ENCODE measurements around the gene CRYM.

The CRYM gene

GRCh38 chr16:21242756-21243155 lies 35.3 kb downstream of the CRYM start:
- H3K79me1 ChIP-seq (replicated peaks; ENCODE audit: low read length, poor library complexity, severe bottlenecking), result no peaks in the 10 kb centered on the region
- H4K8ac ChIP-seq (ENCODE audit: low read length), result no peak overlapping the region
- H3K4me3 ChIP-seq (ENCODE audit: insufficient read depth in 1 of 2, low read depth in 1 of 2, low read length in 2 of 2), result no peak overlapping the region
- no peak overlapping the region for H3K4me2 ChIP-seq (ENCODE audit: low read length, poor library complexity, severe bottlenecking)
- H3K4ac ChIP-seq (ENCODE audit: low read depth in 1 of 2, low read length in 2 of 2), result no peak overlapping the region
- no peaks in the 10 kb centered on the region for H3K9me3 ChIP-seq (ENCODE audit: control insufficient read depth, low read length)
- no peak overlapping the region for H2AFZ ChIP-seq (ENCODE audit: low read depth, low read length)
- H3K36me3 ChIP-seq (ENCODE audit: control insufficient read depth in 1 of 2, insufficient read depth in 2 of 2, low read depth in 1 of 2, low read length in 2 of 2), result no peaks in the 10 kb centered on the region
- H4K91ac ChIP-seq (ENCODE audit: low read length), result no peak overlapping the region
- H3K27me3 ChIP-seq (ENCODE audit: control insufficient read depth in 1 of 2, insufficient read depth in 1 of 2, low read length in 2 of 2), result no peaks in the 10 kb centered on the region
- no peak overlapping the region for H3K23ac ChIP-seq (ENCODE audit: low read length in 2 of 2)
- no peak overlapping the region for H3K18ac ChIP-seq (ENCODE audit: low read depth in 1 of 2, low read length in 2 of 2)
- WGBS, result no CpG with 5 or more reads among the region's 2 CpGs
- no peak overlapping the region for H3K9ac ChIP-seq (ENCODE audit: low read length)
- H2BK120ac ChIP-seq (ENCODE audit: low read depth, low read length), result no peak overlapping the region
- no peak overlapping the region for H2AK5ac ChIP-seq (ENCODE audit: low read length, severe bottlenecking)
- H2BK12ac ChIP-seq (ENCODE audit: low read length in 2 of 2), result no peak overlapping the region
- no peak overlapping the region for H2BK5ac ChIP-seq (ENCODE audit: low read depth, low read length, poor library complexity, severe bottlenecking)
- H3K14ac ChIP-seq (ENCODE audit: low read length in 2 of 2), result no peak overlapping the region
- no peaks in the 10 kb centered on the region for H3K4me1 ChIP-seq (ENCODE audit: control insufficient read depth, insufficient read depth, low read depth, low read length)
- H2BK15ac ChIP-seq (ENCODE audit: low read depth, poor library complexity, severe bottlenecking), result no peak overlapping the region
- no peak for DNase-seq
- no peak overlapping the region for H3K27ac ChIP-seq (ENCODE audit: low read length, poor library complexity, severe bottlenecking)

DNA sequence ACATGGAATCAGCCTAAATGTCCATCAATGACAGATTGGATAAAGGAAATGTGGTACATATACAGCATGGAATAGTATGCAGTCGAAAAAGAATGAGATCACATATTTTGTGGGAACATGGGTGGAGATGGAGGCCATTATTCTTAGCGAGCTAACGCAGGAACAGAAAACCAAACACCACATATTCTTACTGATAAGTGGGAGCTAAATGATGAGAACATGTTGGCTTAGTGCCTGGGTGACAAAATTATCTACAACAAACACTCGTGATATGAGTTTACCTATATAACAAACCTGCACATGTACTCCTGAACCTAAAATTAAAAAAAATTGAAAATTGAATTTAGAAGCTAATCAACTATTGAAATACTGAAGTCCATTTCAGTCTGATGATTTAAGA lies 38.4 kb downstream of the CRYM start:
- H3K23ac ChIP-seq (ENCODE audit: low read length in 2 of 2), result no peak overlapping the region
- no peak overlapping the region for H3K4me3 ChIP-seq (ENCODE audit: insufficient read depth in 1 of 2, low read depth in 1 of 2, low read length in 2 of 2)
- H2BK120ac ChIP-seq (ENCODE audit: low read depth, low read length), result no peak overlapping the region
- H4K91ac ChIP-seq (ENCODE audit: low read length), result no peak overlapping the region
- no peak overlapping the region for H3K4me2 ChIP-seq (ENCODE audit: low read length, poor library complexity, severe bottlenecking)
- H2BK12ac ChIP-seq (ENCODE audit: low read length in 2 of 2), result no peak overlapping the region
- H3K4me1 ChIP-seq (ENCODE audit: control insufficient read depth, insufficient read depth, low read depth, low read length), result no peaks in the 10 kb centered on the region
- H3K9ac ChIP-seq (ENCODE audit: low read length), result no peak overlapping the region
- no peaks in the 10 kb centered on the region for H3K9me3 ChIP-seq (ENCODE audit: control insufficient read depth, low read length)
- DNase-seq, result no peak
- no peak overlapping the region for H3K4ac ChIP-seq (ENCODE audit: low read depth in 1 of 2, low read length in 2 of 2)
- H3K79me1 ChIP-seq (replicated peaks; ENCODE audit: low read length, poor library complexity, severe bottlenecking), result no peaks in the 10 kb centered on the region
- H2AFZ ChIP-seq (ENCODE audit: low read depth, low read length), result no peak overlapping the region
- H4K8ac ChIP-seq (ENCODE audit: low read length), result no peak overlapping the region
- no peak overlapping the region for H2AK5ac ChIP-seq (ENCODE audit: low read length, severe bottlenecking)
- no peaks in the 10 kb centered on the region for H3K36me3 ChIP-seq (ENCODE audit: control insufficient read depth in 1 of 2, insufficient read depth in 2 of 2, low read depth in 1 of 2, low read length in 2 of 2)
- H3K27ac ChIP-seq (ENCODE audit: low read length, poor library complexity, severe bottlenecking), result no peak overlapping the region
- no peak overlapping the region for H3K14ac ChIP-seq (ENCODE audit: low read length in 2 of 2)
- no peak overlapping the region for H2BK15ac ChIP-seq (ENCODE audit: low read depth, poor library complexity, severe bottlenecking)
- H3K27me3 ChIP-seq (ENCODE audit: control insufficient read depth in 1 of 2, insufficient read depth in 1 of 2, low read length in 2 of 2), result peaks cover 0 to 14% of the 10 kb centered on the region in 2 experiments
- no peak overlapping the region for H3K18ac ChIP-seq (ENCODE audit: low read depth in 1 of 2, low read length in 2 of 2)
- H2BK5ac ChIP-seq (ENCODE audit: low read depth, low read length, poor library complexity, severe bottlenecking), result no peak overlapping the region
- 100% methylated on average over 1 of the region's 4 CpGs for WGBS

GRCh38 chr16:21236831-21237230 lies 41.3 kb downstream of the CRYM start:
- H3K27me3 ChIP-seq (ENCODE audit: control insufficient read depth in 1 of 2, insufficient read depth in 1 of 2, low read length in 2 of 2), result peaks cover 4 to 20% of the 10 kb centered on the region in 2 experiments
- no peak overlapping the region for H2AFZ ChIP-seq (ENCODE audit: low read depth, low read length)
- H3K4ac ChIP-seq (ENCODE audit: low read depth in 1 of 2, low read length in 2 of 2), result no peak overlapping the region
- H2BK15ac ChIP-seq (ENCODE audit: low read depth, poor library complexity, severe bottlenecking), result no peak overlapping the region
- no peak overlapping the region for H3K9ac ChIP-seq (ENCODE audit: low read length)
- no peak overlapping the region for H4K8ac ChIP-seq (ENCODE audit: low read length)
- H3K9me3 ChIP-seq (ENCODE audit: control insufficient read depth, low read length), result no peaks in the 10 kb centered on the region
- no peak overlapping the region for H3K4me2 ChIP-seq (ENCODE audit: low read length, poor library complexity, severe bottlenecking)
- no peaks in the 10 kb centered on the region for H3K79me1 ChIP-seq (replicated peaks; ENCODE audit: low read length, poor library complexity, severe bottlenecking)
- no peak for DNase-seq
- H3K4me1 ChIP-seq (ENCODE audit: control insufficient read depth, insufficient read depth, low read depth, low read length), result no peaks in the 10 kb centered on the region
- H3K36me3 ChIP-seq (ENCODE audit: control insufficient read depth in 1 of 2, insufficient read depth in 2 of 2, low read depth in 1 of 2, low read length in 2 of 2), result no peaks in the 10 kb centered on the region
- H3K23ac ChIP-seq (ENCODE audit: low read length in 2 of 2), result no peak overlapping the region
- no peak overlapping the region for H2AK5ac ChIP-seq (ENCODE audit: low read length, severe bottlenecking)
- H2BK12ac ChIP-seq (ENCODE audit: low read length in 2 of 2), result no peak overlapping the region
- 62% methylated on average over 5 of the region's 5 CpGs for WGBS
- H3K27ac ChIP-seq (ENCODE audit: low read length, poor library complexity, severe bottlenecking), result no peak overlapping the region
- H3K4me3 ChIP-seq (ENCODE audit: insufficient read depth in 1 of 2, low read depth in 1 of 2, low read length in 2 of 2), result no peak overlapping the region
- H3K18ac ChIP-seq (ENCODE audit: low read depth in 1 of 2, low read length in 2 of 2), result no peak overlapping the region
- H2BK5ac ChIP-seq (ENCODE audit: low read depth, low read length, poor library complexity, severe bottlenecking), result no peak overlapping the region
- H4K91ac ChIP-seq (ENCODE audit: low read length), result no peak overlapping the region
- H3K14ac ChIP-seq (ENCODE audit: low read length in 2 of 2), result no peak overlapping the region
- H2BK120ac ChIP-seq (ENCODE audit: low read depth, low read length), result no peak overlapping the region

DNA sequence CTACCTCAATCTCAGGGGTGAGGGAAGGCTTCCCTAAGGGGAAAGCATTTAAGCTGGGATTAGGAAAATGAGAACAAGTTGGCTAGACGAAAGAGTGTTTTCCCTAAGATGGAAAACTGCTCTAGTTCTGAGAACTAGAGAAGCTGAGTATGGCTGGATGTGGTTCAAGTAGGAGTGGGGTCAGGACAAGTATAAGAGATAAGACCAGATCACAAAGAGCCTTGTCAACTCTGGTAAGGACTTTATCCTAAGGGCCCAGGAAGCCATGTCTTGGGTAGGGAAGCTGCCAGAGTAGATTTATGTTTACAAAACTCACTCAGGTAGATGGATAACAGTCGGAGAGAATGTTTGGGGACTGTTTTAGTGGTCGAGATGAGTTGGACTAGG lies 42.9 kb downstream of the CRYM start:
- Histone ChIP-seq H3K9me3 (ENCODE audit: control insufficient read depth, low read length) (no peaks in the 10 kb centered on the region), H4K8ac (ENCODE audit: low read length) (no peak overlapping the region), H3K4me2 (ENCODE audit: low read length, poor library complexity, severe bottlenecking) (no peak overlapping the region), H3K9ac (ENCODE audit: low read length) (no peak overlapping the region), H3K4me3 (ENCODE audit: insufficient read depth in 1 of 2, low read depth in 1 of 2, low read length in 2 of 2) (no peak overlapping the region), H3K27me3 (ENCODE audit: control insufficient read depth in 1 of 2, insufficient read depth in 1 of 2, low read length in 2 of 2) (peaks cover 4 to 20% of the 10 kb centered on the region in 2 experiments), H3K23ac (ENCODE audit: low read length in 2 of 2) (no peak overlapping the region), H4K91ac (ENCODE audit: low read length) (no peak overlapping the region), H3K4me1 (ENCODE audit: control insufficient read depth, insufficient read depth, low read depth, low read length) (no peaks in the 10 kb centered on the region), H2BK5ac (ENCODE audit: low read depth, low read length, poor library complexity, severe bottlenecking) (no peak overlapping the region), H3K4ac (ENCODE audit: low read depth in 1 of 2, low read length in 2 of 2) (no peak overlapping the region), H2BK120ac (ENCODE audit: low read depth, low read length) (no peak overlapping the region), H2BK12ac (ENCODE audit: low read length in 2 of 2) (no peak overlapping the region), H2AFZ (ENCODE audit: low read depth, low read length) (no peak overlapping the region), H2AK5ac (ENCODE audit: low read length, severe bottlenecking) (no peak overlapping the region), H3K27ac (ENCODE audit: low read length, poor library complexity, severe bottlenecking) (no peak overlapping the region), H2BK15ac (ENCODE audit: low read depth, poor library complexity, severe bottlenecking) (no peak overlapping the region), H3K36me3 (ENCODE audit: control insufficient read depth in 1 of 2, insufficient read depth in 2 of 2, low read depth in 1 of 2, low read length in 2 of 2) (no peaks in the 10 kb centered on the region), H3K18ac (ENCODE audit: low read depth in 1 of 2, low read length in 2 of 2) (no peak overlapping the region), H3K79me1 (replicated peaks; ENCODE audit: low read length, poor library complexity, severe bottlenecking) (no peaks in the 10 kb centered on the region), H3K14ac (ENCODE audit: low read length in 2 of 2) (no peak overlapping the region)
- DNase-seq, result no peak
- 68% methylated on average over 3 of the region's 3 CpGs for WGBS
